NB4 (cell line): ENCODE data around the gene FBXL20.
"Not testable (repeated sequence)": the region's sequence is repeated elsewhere in the genome, so short reads cannot be mapped to it uniquely, and the experiment has no call there.

Source experiments
- DNase-seq: peaks from one replicate; pipeline ENCODE4 v3.0.0; 2010; ENCODE audit warnings: low read depth
- H3K4me3 ChIP-seq: one replicate; pipeline ENCODE4 v1.5.1; 2011; ENCODE audit warnings: mild to moderate bottlenecking, low read depth, low read length, moderate library complexity
- CTCF ChIP-seq: IDR thresholded peaks from one replicate; pipeline ENCODE4 v1.5.1; 2012; ENCODE audit warnings: low read depth, low read length
- MAX ChIP-seq: IDR thresholded peaks from 2 replicates; pipeline ENCODE4 v1.6.1; 2011; ENCODE audit warnings: low read depth, low read length
- MYC ChIP-seq: IDR thresholded peaks from 2 replicates; pipeline ENCODE4 v1.6.1; 2011; ENCODE audit warnings: low read depth, low read length
- POLR2A ChIP-seq: IDR thresholded peaks from 2 replicates; pipeline ENCODE4 v1.6.1; 2011; ENCODE audit warnings: mild to moderate bottlenecking; ENCODE audit not compliant: insufficient read length; ENCODE audit errors: extremely low read depth

FBXL20 gene

GRCh38 chr17:39401412-39402243 lies at the start of gene FBXL20:
TSS of gene FBXL20 (minus strand) at chr17:39401626. CDS start at chr17:39401402, 224 bp downstream.
- TF ChIP-seq MYC (peak; percentile 10; the same call in 1 of the 2 replicates), CTCF (no peak), MAX (peak; percentile 40; the same call in 1 of the 2 replicates), POLR2A (peak; percentile 58)
- H3K4me3 ChIP-seq = peak within 1 kb of the TSS; percentile 78
- peak; percentile 93 for DNase-seq

- peak within 1 kb of the TSS; percentile 90 for H3K4me3 ChIP-seq
- peak; percentile 74; the same call in 1 of the 2 replicates for TF ChIP-seq MYC
- TF ChIP-seq POLR2A = peak; percentile 81
- no peak for TF ChIP-seq CTCF
- peak; percentile 67 for TF ChIP-seq MAX
- peak; percentile 99 for DNase-seq
Observed at GRCh38 chr17:39450847-39451581, 49.6 kb upstream of the FBXL20 start, which contains the start of gene MED1. TSS of gene MED1 (minus strand) at chr17:39451263. CDS start at chr17:39451062, 201 bp downstream.

- no peak for DNase-seq
- TF ChIP-seq MAX = no peak
Observed at GRCh38 chr17:39450051-39450450, 48.6 kb upstream of the FBXL20 start.

GRCh38 chr17:39447561-39447960 lies 46.1 kb upstream of the FBXL20 start:
- H3K4me3 ChIP-seq = no peak overlapping the region
- no peak for DNase-seq

More at GRCh38 chr17:39450051-39450450, 48.6 kb upstream of the FBXL20 start:
- peak overlapping the region; percentile 90 for H3K4me3 ChIP-seq

GRCh38 chr17:39443326-39443725 lies 41.9 kb upstream of the FBXL20 start:
- TF ChIP-seq MAX = no peak
- TF ChIP-seq MYC = no peak
- TF ChIP-seq POLR2A = no peak
- no peak for TF ChIP-seq CTCF
- H3K4me3 ChIP-seq = no peak overlapping the region
- DNase-seq = no peak

More at GRCh38 chr17:39447561-39447960, 46.1 kb upstream of the FBXL20 start:
- TF ChIP-seq CTCF = no peak
- TF ChIP-seq MAX = no peak
- TF ChIP-seq MYC = no peak
- no peak for TF ChIP-seq POLR2A

- H3K4me3 ChIP-seq, DNase-seq: not testable (repeated sequence)
Observed at GRCh38 chr17:39439868-39440267, 38.4 kb upstream of the FBXL20 start.
